NCI-H2171 treated with DMSO at 0.1 percent for 48 hours (cell line): ENCODE measurements around the gene FBLN2.

ENCODE experiments used
- DNase-seq: peaks from one replicate; lab custom pipeline; 2025; lab: John Stamatoyannopoulos, UW

Gene FBLN2

GRCh38 chr3:13648060-13649001 lies 99.4 kb downstream of the FBLN2 start:
- peak; percentile 53 for DNase-seq

- DNase-seq: peak; percentile 20
Observed at GRCh38 chr3:13650210-13651056, 101.5 kb downstream of the FBLN2 start.

- no peak for DNase-seq
Observed at GRCh38 chr3:13651057-13651400, 102.1 kb downstream of the FBLN2 start.

- no peak for DNase-seq
Observed at GRCh38 chr3:13651775-13652428, 103.0 kb downstream of the FBLN2 start.

- no peak for DNase-seq
Observed at GRCh38 chr3:13652728-13653127, 103.8 kb downstream of the FBLN2 start.

- DNase-seq: no peak
Observed at GRCh38 chr3:13653631-13654279, 104.8 kb downstream of the FBLN2 start.

GRCh38 chr3:13654330-13655060 lies 105.6 kb downstream of the FBLN2 start:
- no peak for DNase-seq

- DNase-seq: no peak
Observed at GRCh38 chr3:13655061-13655913, 106.4 kb downstream of the FBLN2 start.

- DNase-seq: no peak
Observed at GRCh38 chr3:13656584-13657301, 107.8 kb downstream of the FBLN2 start.

GRCh38 chr3:13657660-13658435 lies 108.9 kb downstream of the FBLN2 start:
- DNase-seq: peak; percentile 5

- no peak for DNase-seq
Observed at GRCh38 chr3:13658681-13659080, 109.8 kb downstream of the FBLN2 start.

- no peak for DNase-seq
Observed at GRCh38 chr3:13659221-13659969, 110.5 kb downstream of the FBLN2 start.

- no peak for DNase-seq
Observed at GRCh38 chr3:13660042-13660874, 111.3 kb downstream of the FBLN2 start.

GRCh38 chr3:13661121-13661520 lies 112.2 kb downstream of the FBLN2 start:
- no peak for DNase-seq

GRCh38 chr3:13662238-13662847 lies 113.4 kb downstream of the FBLN2 start:
- no peak for DNase-seq

- no peak for DNase-seq
Observed at GRCh38 chr3:13663781-13664535, 115.0 kb downstream of the FBLN2 start.
